GM21786 (cell line): ENCODE data around the gene FGGY.
"Not testable (repeated sequence)": the region's sequence is repeated elsewhere in the genome, so short reads cannot be mapped to it uniquely, and the experiment has no call there.

Source experiments
- ATAC-seq: cut with Tn5 transposase; IDR thresholded peaks from one replicate; pipeline ENCODE4 v1.9.1; 2021; ENCODE audit not compliant: unreplicated experiment

Gene FGGY

GRCh38 chr1:59609245-59609644 lies 312.4 kb downstream of the FGGY start:
- ATAC-seq = no peak

GRCh38 chr1:59610499-59610898 lies 313.6 kb downstream of the FGGY start:
- ATAC-seq = not testable (repeated sequence)

GRCh38 chr1:59617434-59617833 lies 320.5 kb downstream of the FGGY start:
- ATAC-seq = no peak

GRCh38 chr1:59619557-59619956 lies 322.7 kb downstream of the FGGY start:
- ATAC-seq = no peak

GRCh38 chr1:59625384-59625783 lies 328.5 kb downstream of the FGGY start:
- no peak for ATAC-seq

GRCh38 chr1:59631561-59632255 lies 334.8 kb downstream of the FGGY start:
- no peak for ATAC-seq

- no peak for ATAC-seq
These were observed 338.2 kb downstream of the FGGY start for GRCh38 chr1:59635097-59635496.

GRCh38 chr1:59638231-59638711 lies 341.4 kb downstream of the FGGY start:
- no peak for ATAC-seq

- no peak for ATAC-seq
These were observed 342.4 kb downstream of the FGGY start for GRCh38 chr1:59639266-59639665.

GRCh38 chr1:59640851-59641250 lies 344.0 kb downstream of the FGGY start:
- ATAC-seq = no peak

- no peak for ATAC-seq
These were observed 344.9 kb downstream of the FGGY start for GRCh38 chr1:59641836-59642235.

- no peak for ATAC-seq
These were observed 346.6 kb downstream of the FGGY start for GRCh38 chr1:59643526-59643925.

GRCh38 chr1:59645893-59646292 lies 349.0 kb downstream of the FGGY start:
- ATAC-seq = no peak

GRCh38 chr1:59653142-59653958 lies 356.5 kb downstream of the FGGY start:
- not testable (repeated sequence) for ATAC-seq

GRCh38 chr1:59653968-59654367 lies 357.1 kb downstream of the FGGY start:
- ATAC-seq = no peak

GRCh38 chr1:59657873-59658465 lies 361.1 kb downstream of the FGGY start:
- no peak for ATAC-seq

- ATAC-seq = no peak
These were observed 367.3 kb downstream of the FGGY start for GRCh38 chr1:59664166-59664565.

- no peak for ATAC-seq
These were observed 369.2 kb downstream of the FGGY start for GRCh38 chr1:59666106-59666505.

GRCh38 chr1:59667020-59667419 lies 370.1 kb downstream of the FGGY start:
- ATAC-seq = no peak

GRCh38 chr1:59669752-59670312 lies 372.9 kb downstream of the FGGY start:
- ATAC-seq = no peak

- ATAC-seq = no peak
These were observed 373.8 kb downstream of the FGGY start for GRCh38 chr1:59670662-59671061.
